SK-N-MC (cell line): ENCODE measurements around the gene COTL1.

Experiments
- EZH2 ChIP-seq: fragments of 200-600 bp; sonication (generic); IDR thresholded peaks from one replicate; pipeline ENCODE4 v1.6.1; 2017; ENCODE audit warnings: antibody characterized with exemption
- POLR2AphosphoS5 ChIP-seq: IDR thresholded peaks from 2 replicates; pipeline ENCODE4 v1.6.1; 2012; ENCODE audit warnings: mild to moderate bottlenecking, low read depth, low read length, borderline replicate concordance

GRCh38 chr16:84614968-84615813 lies 2.7 kb downstream of the COTL1 start:
- TF ChIP-seq EZH2 (no peak), POLR2AphosphoS5 (no peak)
